HL-60 (cell line): ENCODE results near the gene NGFR.

Experiments used
- GABPA ChIP-seq: IDR thresholded peaks from 2 replicates; pipeline ENCODE4 v1.6.1; 2012; ENCODE audit warnings: low read depth
- POLR2AphosphoS5 ChIP-seq: IDR thresholded peaks from 2 replicates; pipeline ENCODE4 v1.6.1; 2012; ENCODE audit warnings: low read depth
- SPI1 ChIP-seq: IDR thresholded peaks from 2 replicates; pipeline ENCODE4 v1.6.1; 2012; ENCODE audit warnings: low read depth, mild to moderate bottlenecking, borderline replicate concordance
- TF ChIP-seq, protein P1 (sequence below): IDR thresholded peaks from 2 replicates; pipeline ENCODE4 v1.6.1; 2012; ENCODE audit warnings: low read depth; ENCODE audit not compliant: insufficient replicate concordance
- TF ChIP-seq, protein P2 (sequence below): IDR thresholded peaks from one replicate; pipeline ENCODE4 v1.5.1; 2011; ENCODE audit warnings: low read length, control low read depth, inconsistent platforms; ENCODE audit not compliant: insufficient read depth

DNA sequence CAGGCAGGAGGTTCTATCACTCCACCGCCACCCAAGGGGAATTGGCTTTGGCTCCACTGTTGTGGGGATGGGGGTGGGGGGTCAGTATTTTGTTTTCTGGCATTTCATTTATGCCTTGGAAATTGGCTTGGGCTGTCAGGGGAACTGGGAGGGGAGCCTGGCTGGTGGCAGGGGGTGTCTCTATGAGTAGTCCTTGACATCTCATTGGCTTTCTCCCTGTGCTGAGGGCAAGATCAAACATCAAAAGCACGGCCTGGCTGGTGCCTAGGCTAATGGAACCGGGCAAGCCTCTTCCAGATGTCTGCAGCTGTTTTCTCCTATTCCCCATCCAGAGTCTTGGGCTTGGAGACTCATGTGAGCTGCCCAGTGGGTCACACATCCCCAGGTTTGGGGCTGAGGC lies 17.4 kb upstream of the NGFR start:
- TF ChIP-seq, protein P1, sequence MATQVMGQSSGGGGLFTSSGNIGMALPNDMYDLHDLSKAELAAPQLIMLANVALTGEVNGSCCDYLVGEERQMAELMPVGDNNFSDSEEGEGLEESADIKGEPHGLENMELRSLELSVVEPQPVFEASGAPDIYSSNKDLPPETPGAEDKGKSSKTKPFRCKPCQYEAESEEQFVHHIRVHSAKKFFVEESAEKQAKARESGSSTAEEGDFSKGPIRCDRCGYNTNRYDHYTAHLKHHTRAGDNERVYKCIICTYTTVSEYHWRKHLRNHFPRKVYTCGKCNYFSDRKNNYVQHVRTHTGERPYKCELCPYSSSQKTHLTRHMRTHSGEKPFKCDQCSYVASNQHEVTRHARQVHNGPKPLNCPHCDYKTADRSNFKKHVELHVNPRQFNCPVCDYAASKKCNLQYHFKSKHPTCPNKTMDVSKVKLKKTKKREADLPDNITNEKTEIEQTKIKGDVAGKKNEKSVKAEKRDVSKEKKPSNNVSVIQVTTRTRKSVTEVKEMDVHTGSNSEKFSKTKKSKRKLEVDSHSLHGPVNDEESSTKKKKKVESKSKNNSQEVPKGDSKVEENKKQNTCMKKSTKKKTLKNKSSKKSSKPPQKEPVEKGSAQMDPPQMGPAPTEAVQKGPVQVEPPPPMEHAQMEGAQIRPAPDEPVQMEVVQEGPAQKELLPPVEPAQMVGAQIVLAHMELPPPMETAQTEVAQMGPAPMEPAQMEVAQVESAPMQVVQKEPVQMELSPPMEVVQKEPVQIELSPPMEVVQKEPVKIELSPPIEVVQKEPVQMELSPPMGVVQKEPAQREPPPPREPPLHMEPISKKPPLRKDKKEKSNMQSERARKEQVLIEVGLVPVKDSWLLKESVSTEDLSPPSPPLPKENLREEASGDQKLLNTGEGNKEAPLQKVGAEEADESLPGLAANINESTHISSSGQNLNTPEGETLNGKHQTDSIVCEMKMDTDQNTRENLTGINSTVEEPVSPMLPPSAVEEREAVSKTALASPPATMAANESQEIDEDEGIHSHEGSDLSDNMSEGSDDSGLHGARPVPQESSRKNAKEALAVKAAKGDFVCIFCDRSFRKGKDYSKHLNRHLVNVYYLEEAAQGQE: no peak
- TF ChIP-seq, protein P2, sequence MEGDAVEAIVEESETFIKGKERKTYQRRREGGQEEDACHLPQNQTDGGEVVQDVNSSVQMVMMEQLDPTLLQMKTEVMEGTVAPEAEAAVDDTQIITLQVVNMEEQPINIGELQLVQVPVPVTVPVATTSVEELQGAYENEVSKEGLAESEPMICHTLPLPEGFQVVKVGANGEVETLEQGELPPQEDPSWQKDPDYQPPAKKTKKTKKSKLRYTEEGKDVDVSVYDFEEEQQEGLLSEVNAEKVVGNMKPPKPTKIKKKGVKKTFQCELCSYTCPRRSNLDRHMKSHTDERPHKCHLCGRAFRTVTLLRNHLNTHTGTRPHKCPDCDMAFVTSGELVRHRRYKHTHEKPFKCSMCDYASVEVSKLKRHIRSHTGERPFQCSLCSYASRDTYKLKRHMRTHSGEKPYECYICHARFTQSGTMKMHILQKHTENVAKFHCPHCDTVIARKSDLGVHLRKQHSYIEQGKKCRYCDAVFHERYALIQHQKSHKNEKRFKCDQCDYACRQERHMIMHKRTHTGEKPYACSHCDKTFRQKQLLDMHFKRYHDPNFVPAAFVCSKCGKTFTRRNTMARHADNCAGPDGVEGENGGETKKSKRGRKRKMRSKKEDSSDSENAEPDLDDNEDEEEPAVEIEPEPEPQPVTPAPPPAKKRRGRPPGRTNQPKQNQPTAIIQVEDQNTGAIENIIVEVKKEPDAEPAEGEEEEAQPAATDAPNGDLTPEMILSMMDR: no peak
- TF ChIP-seq GABPA (no peak), POLR2AphosphoS5 (no peak), SPI1 (no peak)
